Naive thymus-derived CD4-positive, alpha-beta T cell (primary cell): ENCODE results near the gene EFCAB10. TPM values are rescaled to one million over a fixed set of nuclear protein-coding genes. Genes with fewer than 3 reads are reported as not detected.

Source experiments
- ATAC-seq: fragments of 150-1000 bp; cut with Tn5 transposase; 2 replicates; pipeline ENCODE4 v1.10.0; 2021; ENCODE audit warnings: mild to moderate bottlenecking, moderate library complexity
- CTCF ChIA-PET: fragments of 350-600 bp; sonication (Branson Sonifier 250); formaldehyde crosslinking; loops from one replicate; lab custom pipeline; 2021; ENCODE audit warnings: antibody characterized with exemption; lab: Charles Lee
- POLR2A ChIA-PET: fragments of 350-600 bp; sonication (Branson Sonifier 250); formaldehyde crosslinking; loops from one replicate; lab custom pipeline; 2021; ENCODE audit warnings: antibody characterized with exemption, inconsistent platforms; lab: Charles Lee
- DNase-seq, 9 donors: peaks; one replicate each; pipeline versions ENCODE4 v3.0.0 to v3.0.0-alpha.2; 2020 to 2022; ENCODE audit warnings: mixed read lengths in 1 of 9
- H3K27ac ChIP-seq: one replicate; pipeline ENCODE4 v1.7.0; 2013; ENCODE audit warnings: mild to moderate bottlenecking, low read depth, low read length, moderate library complexity
- H3K27me3 ChIP-seq, 2 donors: one replicate each; pipeline ENCODE4 v1.7.0; 2013; ENCODE audit warnings: low read length in 2 of 2, mild to moderate bottlenecking in 2 of 2, moderate library complexity in 2 of 2; ENCODE audit not compliant: control insufficient read depth in 2 of 2, insufficient read depth in 2 of 2
- H3K36me3 ChIP-seq, 3 experiments: 1 replicate in 2 of 3; 2 replicates in 1 of 3; pipeline ENCODE4 v1.7.0; 2013; ENCODE audit warnings: low read length in 3 of 3, mild to moderate bottlenecking in 3 of 3, moderate library complexity in 1 of 3; ENCODE audit not compliant: insufficient read depth in 3 of 3, control insufficient read depth in 2 of 3
- H3K4me1 ChIP-seq, 2 donors: one replicate each; pipeline ENCODE4 v1.7.0; 2013; ENCODE audit warnings: low read length in 2 of 2, mild to moderate bottlenecking in 2 of 2, moderate library complexity in 1 of 2; ENCODE audit not compliant: control insufficient read depth in 2 of 2, insufficient read depth in 2 of 2
- H3K4me3 ChIP-seq: 2 replicates; pipeline ENCODE4 v1.7.0; 2013; ENCODE audit warnings: mild to moderate bottlenecking, low read length
- H3K9me3 ChIP-seq, 3 experiments: 1 replicate in 2 of 3; 2 replicates in 1 of 3; pipeline ENCODE4 v1.7.0; 2013; ENCODE audit warnings: low read length in 3 of 3; ENCODE audit not compliant: control insufficient read depth in 2 of 3
- H3K27ac Mint-ChIP-seq, 9 donors: one replicate each; pipeline ENCODE4 v1.8.0; 2020 to 2022; ENCODE audit warnings: mixed read lengths in 9 of 9, mild to moderate bottlenecking in 8 of 9, moderate library complexity in 5 of 9, inconsistent platforms in 2 of 9
- H3K27me3 Mint-ChIP-seq, 5 donors: one replicate each; pipeline ENCODE4 v1.8.0; 2021 to 2022; ENCODE audit warnings: mixed read lengths in 5 of 5, mild to moderate bottlenecking in 1 of 5
- H3K36me3 Mint-ChIP-seq, 5 donors: one replicate each; pipeline ENCODE4 v1.8.0; 2020 to 2022; ENCODE audit warnings: mixed read lengths in 5 of 5, mild to moderate bottlenecking in 3 of 5, inconsistent platforms in 1 of 5
- H3K4me1 Mint-ChIP-seq, 7 donors: one replicate each; pipeline ENCODE4 v1.8.0; 2020 to 2022; ENCODE audit warnings: mixed read lengths in 7 of 7, mild to moderate bottlenecking in 3 of 7, inconsistent platforms in 1 of 7
- H3K4me3 Mint-ChIP-seq, 10 donors: one replicate each; pipeline ENCODE4 v1.8.0; 2020 to 2022; ENCODE audit warnings: mild to moderate bottlenecking in 10 of 10, mixed read lengths in 10 of 10, moderate library complexity in 6 of 10, inconsistent platforms in 2 of 10
- H3K9me3 Mint-ChIP-seq, 11 donors: one replicate each; pipeline ENCODE4 v1.8.0; 2020 to 2022; ENCODE audit warnings: mixed read lengths in 11 of 11, mild to moderate bottlenecking in 4 of 11, inconsistent platforms in 1 of 11, moderate library complexity in 1 of 11
- intact Hi-C, 2 donors: fragments of 100-400 bp; cut with micrococcal nuclease; formaldehyde crosslinking; loops; one replicate each; pipeline ENCODE4 v1.15.1; 2023
- polyA plus RNA-seq, 2 donors: library from polyadenylated mRNA; unstranded; fragments of 300-500 nt; fragmentation: Illumina TruSeq; gene quantifications; one replicate each; pipeline ENCODE4 v1.2.3, GENCODE V29; 2021
- total RNA-seq, 6 experiments: library from RNA in 5 of 6; stranded (reverse) in 5 of 6; gene quantifications; 1 replicate in 5 of 6; 2 replicates in 1 of 6; pipeline ENCODE4 v1.2.3 and lab custom pipeline; 2021 to 2026

EFCAB10 gene
- total and polyA plus RNA-seq, 7 experiments from 2014 or later, result 0.75 to 2.1 (median 1.2) TPM; not detected in 4

- Histone ChIP-seq H3K4me3 (no peak overlapping the region), H3K36me3 (no peaks in the 10 kb centered on the region), H3K4me1 (no peaks in the 10 kb centered on the region), H3K9me3 (no peaks in the 10 kb centered on the region), H3K27ac (no peak overlapping the region), H3K27me3 (no peaks in the 10 kb centered on the region)
- H3K36me3 Mint-ChIP-seq, result peaks cover 0 to 9% (median 5%) of the 10 kb centered on the region in 5 donors
- DNase-seq (no peak), ATAC-seq (no peak)
- H3K27ac Mint-ChIP-seq, result no peak overlapping the region
- peak overlapping the region in 5 of 10 donors; percentile 10 to 83 (median 42) for H3K4me3 Mint-ChIP-seq
- peaks cover 0 to 21% (median 17%) of the 10 kb centered on the region in 5 donors for H3K27me3 Mint-ChIP-seq
- ChIA-PET POLR2A (no interaction called here), CTCF (interaction anchor here (1.0 kb wide), 1 partner anchor 8 kb away, joined by 6 read pairs; no protein-coding TSS in a partner anchor)
- peaks cover 4 to 14% (median 6%) of the 10 kb centered on the region in 7 donors for H3K4me1 Mint-ChIP-seq
- H3K9me3 Mint-ChIP-seq, result peaks cover 0 to 15% (median 9%) of the 10 kb centered on the region in 11 donors
- intact Hi-C loops, result loop anchor here in 1 of 2 donors (10.0 kb wide), 2 partner anchors 485 to 695 kb away; no protein-coding TSS in a partner anchor
Observed at GRCh38 chr7:105580022-105580740, 1.1 kb downstream of the EFCAB10 start.

DNA sequence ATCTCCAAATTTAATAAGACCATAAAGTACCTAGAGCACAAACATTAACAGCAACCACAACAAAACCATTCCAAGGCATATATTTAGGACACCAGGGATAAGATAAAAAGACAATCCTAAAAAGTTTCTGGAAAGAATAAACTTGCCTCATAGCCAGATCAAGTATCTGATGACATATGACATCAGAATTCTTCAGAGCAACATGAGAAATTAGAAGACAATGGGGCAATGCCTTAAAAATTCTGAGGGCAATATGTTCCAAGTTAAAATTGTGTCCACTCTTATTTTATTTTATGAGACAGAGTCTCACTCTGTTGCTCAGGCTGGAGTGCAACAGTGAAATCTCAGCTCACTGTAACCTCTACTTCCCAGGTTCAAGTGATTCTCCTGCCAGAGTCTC, 2.8 kb downstream of the EFCAB10 start:
- Mint-ChIP-seq H3K27me3 (peaks cover 0 to 21% (median 17%) of the 10 kb centered on the region in 5 donors), H3K36me3 (peaks cover 0 to 7% (median 4%) of the 10 kb centered on the region in 5 donors)
- CTCF ChIA-PET, result no interaction called here

GRCh38 chr7:105577251-105577650, 4.0 kb downstream of the EFCAB10 start:
- Mint-ChIP-seq H3K4me1 (peaks cover 4 to 8% (median 6%) of the 10 kb centered on the region in 7 donors), H3K27ac (no peak overlapping the region), H3K9me3 (peaks cover 0 to 4% (median 2%) of the 10 kb centered on the region in 11 donors), H3K36me3 (peaks cover 0 to 4% (median 2%) of the 10 kb centered on the region in 5 donors), H3K4me3 (no peak overlapping the region), H3K27me3 (peaks cover 0 to 18% (median 10%) of the 10 kb centered on the region in 5 donors)
- Histone ChIP-seq H3K27me3 (no peaks in the 10 kb centered on the region), H3K4me3 (no peak overlapping the region), H3K36me3 (no peaks in the 10 kb centered on the region), H3K9me3 (no peaks in the 10 kb centered on the region), H3K27ac (no peak overlapping the region), H3K4me1 (no peaks in the 10 kb centered on the region)
- DNase-seq (no peak), ATAC-seq (no peak)
- POLR2A ChIA-PET, result no interaction called here
- CTCF ChIA-PET, result no interaction called here
- intact Hi-C loops, result no loop called here

More for the DNA sequence above, 2.8 kb downstream of the EFCAB10 start:
- ATAC-seq (no peak), DNase-seq (no peak)
- no peak overlapping the region for H3K27ac Mint-ChIP-seq
- Histone ChIP-seq H3K4me1 (no peaks in the 10 kb centered on the region), H3K27ac (no peak overlapping the region), H3K36me3 (no peaks in the 10 kb centered on the region), H3K27me3 (no peaks in the 10 kb centered on the region), H3K9me3 (no peaks in the 10 kb centered on the region), H3K4me3 (no peak overlapping the region)
- no peak overlapping the region for H3K4me3 Mint-ChIP-seq
- H3K4me1 Mint-ChIP-seq, result peaks cover 4 to 14% (median 6%) of the 10 kb centered on the region in 7 donors
- POLR2A ChIA-PET, result no interaction called here
- intact Hi-C loops, result no loop called here
- peaks cover 0 to 8% (median 2%) of the 10 kb centered on the region in 11 donors for H3K9me3 Mint-ChIP-seq

GRCh38 chr7:105571891-105572290, 9.4 kb downstream of the EFCAB10 start:
- no peaks in the 10 kb centered on the region for H3K27me3 ChIP-seq
- H3K4me3 ChIP-seq, result no peak overlapping the region
- ATAC-seq (no peak), DNase-seq (no peak)
- CTCF ChIA-PET, result no interaction called here
- peaks cover 0 to 15% (median 0%) of the 10 kb centered on the region in 3 experiments for H3K36me3 ChIP-seq
- intact Hi-C loops, result no loop called here
- Mint-ChIP-seq H3K9me3 (peaks cover 0 to 4% (median 0%) of the 10 kb centered on the region in 11 donors), H3K27ac (peak overlapping the region in 1 of 9 donors; percentile 20), H3K4me3 (no peak overlapping the region), H3K36me3 (peaks cover 5 to 17% (median 15%) of the 10 kb centered on the region in 5 donors), H3K27me3 (no peaks in the 10 kb centered on the region), H3K4me1 (no peaks in the 10 kb centered on the region)
- H3K9me3 ChIP-seq, result no peaks in the 10 kb centered on the region
- POLR2A ChIA-PET, result interaction anchor here (0.8 kb wide), 1 partner anchor 591 kb away, joined by 3 read pairs; no protein-coding TSS in a partner anchor
- H3K4me1 ChIP-seq, result no peaks in the 10 kb centered on the region
- H3K27ac ChIP-seq, result no peak overlapping the region

DNA sequence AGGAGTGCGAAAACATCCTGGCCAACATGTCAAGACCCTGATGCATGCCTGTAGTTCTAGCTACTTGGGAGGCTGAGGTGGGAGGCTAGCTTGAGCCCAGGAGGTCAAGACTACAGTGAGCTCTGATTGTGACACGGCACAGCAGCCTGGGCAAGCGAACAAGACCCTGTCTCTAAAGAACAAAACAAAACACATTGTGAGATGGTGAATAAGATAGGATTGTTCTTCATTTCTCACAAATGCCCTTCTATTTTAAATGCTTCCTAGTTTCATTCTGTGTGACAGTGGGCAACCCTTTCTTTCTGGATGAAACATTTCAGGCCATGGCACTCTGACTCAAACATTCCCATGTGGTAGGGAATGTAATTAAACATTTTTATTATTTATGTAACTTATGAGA, 13.5 kb downstream of the EFCAB10 start:
- ChIA-PET CTCF (no interaction called here), POLR2A (no interaction called here)
- intact Hi-C loops, result no loop called here
- no peaks in the 10 kb centered on the region for H3K4me1 ChIP-seq
- Mint-ChIP-seq H3K9me3 (peaks cover 0 to 2% (median 0%) of the 10 kb centered on the region in 11 donors), H3K27me3 (no peaks in the 10 kb centered on the region), H3K27ac (no peak overlapping the region), H3K4me3 (no peak overlapping the region), H3K4me1 (no peaks in the 10 kb centered on the region), H3K36me3 (peaks cover 5 to 37% (median 17%) of the 10 kb centered on the region in 5 donors)
- no peak for ATAC-seq
- peaks cover 5 to 50% (median 11%) of the 10 kb centered on the region in 3 experiments for H3K36me3 ChIP-seq
- no peak overlapping the region for H3K4me3 ChIP-seq
- DNase-seq, result no peak
- no peaks in the 10 kb centered on the region for H3K27me3 ChIP-seq
- no peak overlapping the region for H3K27ac ChIP-seq
- no peaks in the 10 kb centered on the region for H3K9me3 ChIP-seq

GRCh38 chr7:105567024-105567423, 14.3 kb downstream of the EFCAB10 start:
- H3K4me1 ChIP-seq, result no peaks in the 10 kb centered on the region
- no peak overlapping the region for H3K27ac ChIP-seq
- DNase-seq (no peak), ATAC-seq (no peak)
- H3K4me1 Mint-ChIP-seq, result no peaks in the 10 kb centered on the region
- ChIA-PET POLR2A (interaction anchor here (0.7 kb wide), 1 partner anchor 8 kb away, joined by 3 read pairs; no protein-coding TSS in a partner anchor), CTCF (interaction anchor here (0.6 to 0.7 kb wide), 2 partner anchors 600 to 1245 kb away, joined by 3 to 5 read pairs; no protein-coding TSS in a partner anchor)
- H3K4me3 ChIP-seq, result no peak overlapping the region
- H3K4me3 Mint-ChIP-seq, result no peak overlapping the region
- peaks cover 0 to 2% (median 0%) of the 10 kb centered on the region in 11 donors for H3K9me3 Mint-ChIP-seq
- peaks cover 5 to 45% (median 16%) of the 10 kb centered on the region in 5 donors for H3K36me3 Mint-ChIP-seq
- H3K36me3 ChIP-seq, result peaks cover 5 to 56% (median 11%) of the 10 kb centered on the region in 3 experiments
- no peak overlapping the region for H3K27ac Mint-ChIP-seq
- H3K27me3 Mint-ChIP-seq, result no peaks in the 10 kb centered on the region
- intact Hi-C loops, result no loop called here
- no peaks in the 10 kb centered on the region for H3K9me3 ChIP-seq
- H3K27me3 ChIP-seq, result no peaks in the 10 kb centered on the region
